K562 (cell line): ENCODE results near the gene COL15A1. TPM values are rescaled to one million over a fixed set of nuclear protein-coding genes. Genes with fewer than 3 reads are reported as not detected.

Source experiments
- ATAC-seq: fragments of 200-7000 bp; cut with Tn5 transposase; 3 replicates; pipeline ENCODE4 v1.9.1; 2020; ENCODE audit warnings: moderate library complexity
- BruUV-seq: library from RNA; stranded (reverse); fragments of 400-500 nt; replicated peaks from 2 replicates; lab custom pipeline; 2021; lab: Mats Ljungman, UMichigan
- CTCF ChIA-PET: fragments of 300-600 bp; formaldehyde crosslinking; extraction: SDS; loops from one replicate; lab custom pipeline; 2021; ENCODE audit warnings: low intra/inter-chr PET ratio; lab: Yijun Ruan, JAX
- POLR2A ChIA-PET: fragments of 300-600, 350-650 bp; sonication (Branson Sonifier 250); formaldehyde crosslinking; extraction: SDS; loops from one replicate; lab custom pipeline; 2021; ENCODE audit warnings: antibody characterized with exemption, inconsistent platforms; lab: Yijun Ruan, JAX
- DNase-seq, 4 experiments: peaks; one replicate each; pipeline versions ENCODE4 v3.0.0 to v3.0.0-alpha.2; 2011 to 2018; ENCODE audit warnings: low spot score in 3 of 4, mixed read lengths in 3 of 4; ENCODE audit errors: extremely low read depth in 1 of 4
- FAIRE-seq: peaks from 2 replicates; lab custom pipeline; 2011; peaks lifted over from hg19 to GRCh38; lab: Jason Lieb, UNC
- H2AFZ ChIP-seq: 2 replicates; pipeline ENCODE4 v1.6.0; 2011; ENCODE audit warnings: low read depth, low read length, control low read depth, inconsistent platforms
- H3K27ac ChIP-seq: fragments of 200-600 bp; 3 replicates; pipeline ENCODE4 v1.8.0; 2011; ENCODE audit warnings: low read depth, mild to moderate bottlenecking, control low read depth, inconsistent platforms, low read length, moderate library complexity, mixed read lengths; ENCODE audit errors: extremely low read depth
- H3K27me3 ChIP-seq, 2 experiments: fragments of 300-600 bp in 1 of 2; 2 replicates in 1 of 2; 3 replicates in 1 of 2; pipeline versions ENCODE4 v1.6.0 to v1.8.0; 2011; ENCODE audit warnings: inconsistent platforms in 2 of 2, low read length in 2 of 2, mild to moderate bottlenecking in 1 of 2, mixed read lengths in 1 of 2, moderate library complexity in 1 of 2; ENCODE audit not compliant: control insufficient read depth in 2 of 2, insufficient read depth in 2 of 2
- H3K36me3 ChIP-seq: fragments of 300-600 bp; 3 replicates; pipeline ENCODE4 v1.8.0; 2011; ENCODE audit warnings: mild to moderate bottlenecking, low read length, inconsistent platforms; ENCODE audit not compliant: control insufficient read depth, insufficient read depth
- H3K4me1 ChIP-seq, 2 experiments: fragments of 200-600 bp in 1 of 2; replicated peaks in 1 of 2; 2 replicates in 1 of 2; 3 replicates in 1 of 2; pipeline versions ENCODE4 v1.5.1 to v1.8.0; 2011; ENCODE audit warnings: inconsistent platforms in 2 of 2, low read length in 2 of 2, mild to moderate bottlenecking in 1 of 2, mixed read lengths in 1 of 2, moderate library complexity in 1 of 2; ENCODE audit not compliant: control insufficient read depth in 2 of 2, insufficient read depth in 2 of 2
- H3K4me2 ChIP-seq: 2 replicates; pipeline ENCODE4 v1.6.1; 2011; ENCODE audit warnings: low read length, control low read depth, inconsistent platforms, mixed read lengths; ENCODE audit not compliant: insufficient read depth
- H3K4me3 ChIP-seq: fragments of 200-600 bp; sonication (generic), shearing (Covaris generic); 2 replicates; pipeline ENCODE4 v1.5.1; 2016; ENCODE audit warnings: control low read depth, inconsistent platforms
- H3K79me2 ChIP-seq: fragments of 200-600 bp; 3 replicates; pipeline ENCODE4 v1.8.0; 2011; ENCODE audit warnings: low read length, inconsistent platforms; ENCODE audit not compliant: control insufficient read depth, insufficient read depth
- H3K9ac ChIP-seq, 2 experiments: 2 replicates each; pipeline versions ENCODE4 v1.6.0 to v1.6.1; 2011; ENCODE audit warnings: low read depth in 2 of 2, low read length in 2 of 2, control low read depth in 1 of 2, inconsistent platforms in 1 of 2, mild to moderate bottlenecking in 1 of 2, mixed read lengths in 1 of 2; ENCODE audit not compliant: insufficient read depth in 1 of 2
- H3K9me1 ChIP-seq: one replicate; pipeline ENCODE4 v1.6.0; 2011; ENCODE audit warnings: inconsistent platforms, mild to moderate bottlenecking, low read length, moderate library complexity; ENCODE audit not compliant: control insufficient read depth, insufficient read depth
- H3K9me3 ChIP-seq: replicated peaks from 2 replicates; pipeline ENCODE4 v1.5.1; 2011; ENCODE audit warnings: low read depth, low read length, inconsistent platforms; ENCODE audit not compliant: control insufficient read depth, insufficient read depth
- H4K20me1 ChIP-seq: replicated peaks from 2 replicates; pipeline ENCODE4 v1.6.1; 2011; ENCODE audit warnings: low read length, inconsistent platforms, mixed read lengths; ENCODE audit not compliant: control insufficient read depth, insufficient read depth
- BDP1 ChIP-seq: IDR thresholded peaks from 3 replicates; pipeline ENCODE4 v1.6.1; 2011; ENCODE audit not compliant: insufficient read length, insufficient read depth
- EHMT2 ChIP-seq: fragments of 450-650 bp; IDR thresholded peaks from 2 replicates; pipeline ENCODE4 v1.6.1; 2018; ENCODE audit warnings: antibody characterized with exemption
- HLTF ChIP-seq: fragments of 450-650 bp; IDR thresholded peaks from 2 replicates; pipeline ENCODE4 v1.6.1; 2016
- MAZ ChIP-seq, 2 experiments: fragments of 450-650 bp in 1 of 2; sonication (generic) in 1 of 2; formaldehyde crosslinking; IDR thresholded peaks in 1 of 2; conservative IDR thresholded peaks in 1 of 2; 2 replicates each; pipeline versions ENCODE4 v1.4.0 to v1.5.0; 2020; ENCODE audit warnings: mild to moderate bottlenecking in 1 of 2, missing genetic modification reagents in 1 of 2
- MECOM ChIP-seq: fragments of 250-450 bp; sonication (Bioruptor Pico); IDR thresholded peaks from 2 replicates; pipeline ENCODE4 v1.8.0; 2022; ENCODE audit warnings: inconsistent platforms
- PCBP1 ChIP-seq: fragments of 200-400 bp; formaldehyde crosslinking; IDR thresholded peaks from 2 replicates; pipeline ENCODE4 v1.6.1; 2018; ENCODE audit warnings: mild to moderate bottlenecking, low read depth, low read length; ENCODE audit not compliant: poor library complexity, severe bottlenecking
- PCBP2 ChIP-seq: fragments of 200-400 bp; formaldehyde crosslinking; IDR thresholded peaks from 2 replicates; pipeline ENCODE4 v1.6.1; 2018; ENCODE audit warnings: low read length, low read depth, mild to moderate bottlenecking, moderate library complexity; ENCODE audit not compliant: poor library complexity, severe bottlenecking
- POLR2G ChIP-seq: fragments of 200-400 bp; formaldehyde crosslinking; IDR thresholded peaks from 2 replicates; pipeline ENCODE4 v1.6.1; 2017; ENCODE audit warnings: low read depth, mild to moderate bottlenecking, antibody characterized with exemption, low read length, moderate library complexity
- PRMT5 ChIP-seq: sonication (generic); formaldehyde crosslinking; IDR thresholded peaks from 2 replicates; pipeline ENCODE4 v1.5.0; 2020; ENCODE audit warnings: missing genetic modification reagents
- SMAD1 ChIP-seq: fragments of 150-350 bp; IDR thresholded peaks from 2 replicates; pipeline ENCODE4 v1.6.1; 2014; ENCODE audit warnings: low read length, low read depth; ENCODE audit not compliant: partially characterized antibody
- SREBF1 ChIP-seq: fragments of 150-350 bp; IDR thresholded peaks from 2 replicates; pipeline ENCODE4 v1.6.1; 2014; ENCODE audit warnings: antibody characterized with exemption, low read depth, low read length, borderline replicate concordance
- ZKSCAN8 ChIP-seq: fragments of 200-800 bp; sonication (Bioruptor generic); IDR thresholded peaks from 2 replicates; pipeline ENCODE4 v1.6.1; 2016; ENCODE audit warnings: missing genetic modification characterization, missing compliant biosample characterization
- WGBS: fragments of 100-300 bp; shearing (Covaris generic); methylation state at CpG from one replicate; pipeline ENCODE4 v1.1.6; 2016; ENCODE audit warnings: low coverage, mixed read lengths; ENCODE audit not compliant: insufficient coverage; ENCODE audit errors: missing lambda C conversion rate; 5-methylcytosine and 5-hydroxymethylcytosine counted together
- in situ Hi-C: fragments of 300-500 bp; cut with MboI; formaldehyde crosslinking; loops from 4 replicates; pipeline ENCODE4 v1.15.0; 2018; ENCODE audit warnings: inconsistent platforms, mixed read lengths
- intact Hi-C: fragments of 100-400 bp; cut with micrococcal nuclease; formaldehyde crosslinking; loops from 2 replicates; pipeline ENCODE4 v1.14.2; 2022
- polyA plus RNA-seq, 8 experiments: library from polyadenylated mRNA; depleted of rRNA in 4 of 8; stranded (reverse) in 5 of 8; unstranded in 3 of 8; fragments of >200 nt; fragmentation: Nextera tagmentation in 2 of 8; fragmentation: Illumina TruSeq in 1 of 8; extraction: Ambion mirVana in 2 of 8; extraction: Trizol in 1 of 8; gene quantifications; 2 replicates each; pipeline versions ENCODE4 v1.2.1 to v1.2.3, GENCODE V29; 2011 to 2014; ENCODE audit warnings: inconsistent platforms in 1 of 8, missing spikeins in 1 of 8
- total RNA-seq, 7 experiments: library from RNA; depleted of rRNA in 6 of 7; stranded (reverse); fragments of >200 nt in 6 of 7; fragmentation: Illumina TruSeq in 2 of 7; extraction: Trizol in 2 of 7; gene quantifications; 2 replicates each; pipeline versions ENCODE4 v1.2.1 to v1.2.3, GENCODE V29; 2011 to 2021; ENCODE audit warnings: low replicate concordance in 1 of 7
- TF ChIP-seq, protein P1 (sequence below): fragments of 450-650 bp; formaldehyde crosslinking; conservative IDR thresholded peaks from 2 replicates; pipeline ENCODE4 v1.4.0; 2022; ENCODE audit warnings: mild to moderate bottlenecking, missing genetic modification characterization
- TF ChIP-seq, protein P2 (sequence below): IDR thresholded peaks from 2 replicates; pipeline ENCODE4 v1.6.1; 2016; ENCODE audit warnings: missing genetic modification characterization, missing compliant biosample characterization

Gene COL15A1
- total and polyA plus RNA-seq, 9 of the 15 experiments (the other 6 are each of a cell fraction or from before 2014, with no cell fraction given) = 0.46 to 5.1 (median 2.6) TPM

DNA sequence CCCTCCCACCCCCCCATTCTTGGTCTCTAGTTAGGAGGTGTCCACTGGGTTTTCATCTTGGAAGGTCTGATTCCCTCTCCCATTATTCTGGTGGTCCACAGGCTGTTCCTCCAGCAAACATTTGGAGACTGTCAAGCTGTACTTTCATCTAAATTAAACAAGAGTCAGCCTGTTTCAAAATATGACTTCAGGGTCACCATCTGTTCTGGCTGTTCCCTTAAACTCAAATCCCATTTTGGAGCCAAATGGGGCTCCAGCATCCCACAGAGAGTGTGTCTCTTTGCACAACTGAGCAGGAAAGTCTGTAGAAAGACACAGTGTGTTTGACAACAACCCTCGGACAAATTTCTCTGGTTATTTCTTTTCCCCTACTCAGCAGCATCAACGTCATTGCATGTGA, 20.5 kb downstream of the COL15A1 start:
- no peaks in the 10 kb centered on the region for H3K9me1 ChIP-seq
- no peak for TF ChIP-seq BDP1
- TF ChIP-seq, protein P1, sequence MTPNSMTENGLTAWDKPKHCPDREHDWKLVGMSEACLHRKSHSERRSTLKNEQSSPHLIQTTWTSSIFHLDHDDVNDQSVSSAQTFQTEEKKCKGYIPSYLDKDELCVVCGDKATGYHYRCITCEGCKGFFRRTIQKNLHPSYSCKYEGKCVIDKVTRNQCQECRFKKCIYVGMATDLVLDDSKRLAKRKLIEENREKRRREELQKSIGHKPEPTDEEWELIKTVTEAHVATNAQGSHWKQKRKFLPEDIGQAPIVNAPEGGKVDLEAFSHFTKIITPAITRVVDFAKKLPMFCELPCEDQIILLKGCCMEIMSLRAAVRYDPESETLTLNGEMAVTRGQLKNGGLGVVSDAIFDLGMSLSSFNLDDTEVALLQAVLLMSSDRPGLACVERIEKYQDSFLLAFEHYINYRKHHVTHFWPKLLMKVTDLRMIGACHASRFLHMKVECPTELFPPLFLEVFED (CRISPR knock-in tag) = no peak
- TF ChIP-seq PCBP1 = no peak
- no peak for TF ChIP-seq EHMT2
- no peak for TF ChIP-seq SREBF1
- no peak for TF ChIP-seq POLR2G
- TF ChIP-seq MECOM (CRISPR knock-in tag) = no peak
- no peak for TF ChIP-seq PCBP2
- no peak for TF ChIP-seq PRMT5
- no peak for TF ChIP-seq HLTF
- TF ChIP-seq MAZ (CRISPR knock-in tag; conservative IDR thresholded peaks at IDR 0.05 in 1 of 2, IDR thresholded peaks at IDR 0.05 in 1 of 2) = no peak
- TF ChIP-seq, protein P2, sequence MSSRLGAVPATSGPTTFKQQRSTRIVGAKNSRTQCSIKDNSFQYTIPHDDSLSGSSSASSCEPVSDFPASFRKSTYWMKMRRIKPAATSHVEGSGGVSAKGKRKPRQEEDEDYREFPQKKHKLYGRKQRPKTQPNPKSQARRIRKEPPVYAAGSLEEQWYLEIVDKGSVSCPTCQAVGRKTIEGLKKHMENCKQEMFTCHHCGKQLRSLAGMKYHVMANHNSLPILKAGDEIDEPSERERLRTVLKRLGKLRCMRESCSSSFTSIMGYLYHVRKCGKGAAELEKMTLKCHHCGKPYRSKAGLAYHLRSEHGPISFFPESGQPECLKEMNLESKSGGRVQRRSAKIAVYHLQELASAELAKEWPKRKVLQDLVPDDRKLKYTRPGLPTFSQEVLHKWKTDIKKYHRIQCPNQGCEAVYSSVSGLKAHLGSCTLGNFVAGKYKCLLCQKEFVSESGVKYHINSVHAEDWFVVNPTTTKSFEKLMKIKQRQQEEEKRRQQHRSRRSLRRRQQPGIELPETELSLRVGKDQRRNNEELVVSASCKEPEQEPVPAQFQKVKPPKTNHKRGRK (tag) = no peak
- TF ChIP-seq ZKSCAN8 (CRISPR knock-in tag) = no peak
- TF ChIP-seq SMAD1 = no peak
- no peaks in the 10 kb centered on the region for H3K9me3 ChIP-seq
- no peaks in the 10 kb centered on the region for H3K36me3 ChIP-seq
- no peaks in the 10 kb centered on the region for H3K79me2 ChIP-seq
- no peak overlapping the region for H3K4me3 ChIP-seq
- in situ Hi-C loops = no loop called here
- H2AFZ ChIP-seq = no peak overlapping the region
- WGBS = 14% methylated on average over 2 of the region's 2 CpGs
- no TSS peak for BruUV-seq
- H3K9ac ChIP-seq = no peak overlapping the region
- DNase-seq = no peak
- no peak for ATAC-seq
- no peak overlapping the region for H3K27ac ChIP-seq
- H3K4me2 ChIP-seq = no peak overlapping the region
- ChIA-PET CTCF (no interaction called here), POLR2A (interaction anchor here (1.1 kb wide), 1 partner anchor 10 kb away, joined by 6 read pairs; no protein-coding TSS in a partner anchor)
- no peaks in the 10 kb centered on the region; a peak in 1 of 5 replicates for H3K4me1 ChIP-seq
- H4K20me1 ChIP-seq = no peaks in the 10 kb centered on the region
- FAIRE-seq = no peak
- intact Hi-C loops = no loop called here
- no peaks in the 10 kb centered on the region for H3K27me3 ChIP-seq
